ENCODE measurements around the gene PSMB10.

GRCh38 chr16:67967183-67967957 lies 30.7 kb upstream of the PSMB10 start:
- no peak for TF ChIP-seq CTCF (conservative IDR thresholded peaks at IDR 0.05 in 1 of 2, IDR thresholded peaks at IDR 0.05 in 1 of 2; ENCODE audit: low read depth in 1 of 2, low read length in 2 of 2)
- no peak for TF ChIP-seq EZH2 (IDR thresholded peaks at IDR 0.05; ENCODE audit: low read length, missing control alignments)

Data from fibroblast of lung (primary cell).